ENCODE data around the gene AFAP1L1. TPM values are rescaled to one million over a fixed set of nuclear protein-coding genes. Genes with fewer than 3 reads are reported as not detected.

Gene AFAP1L1
- total RNA-seq, 1 donor from 2014 or later, result 0.36 TPM

DNA sequence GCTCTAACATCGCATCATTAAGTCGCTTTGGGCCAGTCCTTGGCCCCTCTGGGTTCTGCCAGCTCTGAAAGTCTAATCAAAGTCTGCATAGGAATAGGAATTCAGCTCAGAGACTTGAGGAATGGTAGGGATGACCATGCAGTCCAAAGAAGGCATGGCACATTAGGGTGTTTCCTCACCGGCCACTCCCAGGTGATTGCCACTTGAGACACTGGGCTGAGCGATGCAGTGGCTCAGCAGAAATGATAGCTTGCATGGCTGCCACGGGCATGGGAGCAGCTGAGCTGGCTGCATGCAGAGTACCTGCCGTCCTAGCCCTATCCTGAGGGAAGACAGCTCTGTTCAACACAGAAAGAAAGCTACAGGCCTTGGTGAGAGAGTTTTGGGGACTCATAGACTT, 28.8 kb downstream of the AFAP1L1 start:
- H3K27ac ChIP-seq, result no peak overlapping the region
- H3K4me3 Mint-ChIP-seq, result no peak overlapping the region
- peaks cover 2% of the 10 kb centered on the region for H3K4me1 ChIP-seq
- no peaks in the 10 kb centered on the region for H3K36me3 ChIP-seq
- no peaks in the 10 kb centered on the region for H3K9me3 Mint-ChIP-seq
- H3K27me3 ChIP-seq, result no peaks in the 10 kb centered on the region
- no peaks in the 10 kb centered on the region for H3K36me3 Mint-ChIP-seq
- no peaks in the 10 kb centered on the region for H3K79me2 ChIP-seq (ENCODE audit: low read depth)
- peaks cover 11% of the 10 kb centered on the region for H3K27me3 Mint-ChIP-seq (ENCODE audit: insufficient read depth, low read depth)
- H3K4me1 Mint-ChIP-seq, result peaks cover 10% of the 10 kb centered on the region
- no peaks in the 10 kb centered on the region for H3F3A ChIP-seq (ENCODE audit: low read depth)
- no peaks in the 10 kb centered on the region for H3K9me3 ChIP-seq (ENCODE audit: low read depth)
- H3K9ac ChIP-seq, result no peak overlapping the region
- H3K4me3 ChIP-seq, result no peak overlapping the region
- H3K27ac Mint-ChIP-seq, result no peak overlapping the region
- TF ChIP-seq, protein P1, sequence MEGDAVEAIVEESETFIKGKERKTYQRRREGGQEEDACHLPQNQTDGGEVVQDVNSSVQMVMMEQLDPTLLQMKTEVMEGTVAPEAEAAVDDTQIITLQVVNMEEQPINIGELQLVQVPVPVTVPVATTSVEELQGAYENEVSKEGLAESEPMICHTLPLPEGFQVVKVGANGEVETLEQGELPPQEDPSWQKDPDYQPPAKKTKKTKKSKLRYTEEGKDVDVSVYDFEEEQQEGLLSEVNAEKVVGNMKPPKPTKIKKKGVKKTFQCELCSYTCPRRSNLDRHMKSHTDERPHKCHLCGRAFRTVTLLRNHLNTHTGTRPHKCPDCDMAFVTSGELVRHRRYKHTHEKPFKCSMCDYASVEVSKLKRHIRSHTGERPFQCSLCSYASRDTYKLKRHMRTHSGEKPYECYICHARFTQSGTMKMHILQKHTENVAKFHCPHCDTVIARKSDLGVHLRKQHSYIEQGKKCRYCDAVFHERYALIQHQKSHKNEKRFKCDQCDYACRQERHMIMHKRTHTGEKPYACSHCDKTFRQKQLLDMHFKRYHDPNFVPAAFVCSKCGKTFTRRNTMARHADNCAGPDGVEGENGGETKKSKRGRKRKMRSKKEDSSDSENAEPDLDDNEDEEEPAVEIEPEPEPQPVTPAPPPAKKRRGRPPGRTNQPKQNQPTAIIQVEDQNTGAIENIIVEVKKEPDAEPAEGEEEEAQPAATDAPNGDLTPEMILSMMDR (IDR thresholded peaks at IDR 0.05), result no peak
- no peak for TF ChIP-seq EZH2 (IDR thresholded peaks at IDR 0.05)
- TF ChIP-seq EZH2phosphoT487 (IDR thresholded peaks at IDR 0.05), result no peak
- no peak overlapping the region for H2AFZ ChIP-seq (replicated peaks)
- H3K4me2 ChIP-seq, result no peak overlapping the region
- no peaks in the 10 kb centered on the region for H4K20me1 ChIP-seq (ENCODE audit: low read depth)
- no peak for DNase-seq (ENCODE audit: low spot score)

DNA sequence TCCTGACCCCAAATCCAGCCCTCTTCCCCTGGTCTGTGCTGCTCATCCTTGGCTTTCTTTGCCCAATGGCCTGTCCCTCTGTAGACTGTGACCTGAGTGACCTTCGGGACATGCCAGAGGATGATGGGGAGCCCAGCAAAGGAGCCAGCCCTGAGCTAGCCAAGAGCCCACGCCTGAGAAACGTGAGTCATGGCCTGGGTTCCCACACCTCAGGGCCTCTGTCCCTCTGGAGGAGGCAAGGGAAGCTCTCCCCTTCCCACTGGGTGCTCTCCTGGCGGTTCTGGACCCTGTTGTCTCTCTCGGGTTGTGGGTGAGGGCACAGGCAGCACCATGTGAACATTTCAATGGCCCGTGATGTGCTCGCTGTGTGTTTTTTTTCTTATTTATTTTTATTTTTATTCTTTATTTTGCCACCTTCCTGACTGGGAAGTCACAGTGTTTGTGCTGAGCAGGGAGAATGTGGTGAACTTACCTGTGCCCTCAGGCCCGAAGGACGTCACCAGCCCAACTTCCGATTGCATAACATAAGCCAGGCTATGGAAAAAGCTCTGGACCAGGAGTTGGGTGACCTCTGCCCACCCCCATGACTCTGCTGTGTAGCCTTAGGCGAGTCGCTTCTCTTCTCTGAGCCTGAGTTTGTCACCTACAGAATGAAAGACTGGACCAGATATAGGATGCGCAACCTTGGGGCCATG, 29.5 kb downstream of the AFAP1L1 start:
- Mint-ChIP-seq H3K9me3 (no peaks in the 10 kb centered on the region), H3K4me3 (no peak overlapping the region), H3K36me3 (no peaks in the 10 kb centered on the region), H3K27ac (no peak overlapping the region), H3K4me1 (peaks cover 12% of the 10 kb centered on the region), H3K27me3 (ENCODE audit: insufficient read depth, low read depth) (peaks cover 11% of the 10 kb centered on the region)
- H3K79me2 ChIP-seq (ENCODE audit: low read depth), result no peaks in the 10 kb centered on the region
- TF ChIP-seq EZH2phosphoT487 (IDR thresholded peaks at IDR 0.05) (no peak), EZH2 (IDR thresholded peaks at IDR 0.05) (no peak)
- TF ChIP-seq, protein P1 (IDR thresholded peaks at IDR 0.05), result no peak
- H3F3A ChIP-seq (ENCODE audit: low read depth), result no peaks in the 10 kb centered on the region
- no peak overlapping the region for H3K4me3 ChIP-seq
- H3K4me1 ChIP-seq, result no peaks in the 10 kb centered on the region
- no peak overlapping the region for H2AFZ ChIP-seq (replicated peaks)
- H3K9ac ChIP-seq, result no peak overlapping the region
- H3K4me2 ChIP-seq, result no peak overlapping the region
- no peaks in the 10 kb centered on the region for H3K27me3 ChIP-seq
- no peaks in the 10 kb centered on the region for H4K20me1 ChIP-seq (ENCODE audit: low read depth)
- H3K27ac ChIP-seq, result no peak overlapping the region
- no peak for DNase-seq (ENCODE audit: low spot score)
- no peaks in the 10 kb centered on the region for H3K9me3 ChIP-seq (ENCODE audit: low read depth)
- no peaks in the 10 kb centered on the region for H3K36me3 ChIP-seq

DNA sequence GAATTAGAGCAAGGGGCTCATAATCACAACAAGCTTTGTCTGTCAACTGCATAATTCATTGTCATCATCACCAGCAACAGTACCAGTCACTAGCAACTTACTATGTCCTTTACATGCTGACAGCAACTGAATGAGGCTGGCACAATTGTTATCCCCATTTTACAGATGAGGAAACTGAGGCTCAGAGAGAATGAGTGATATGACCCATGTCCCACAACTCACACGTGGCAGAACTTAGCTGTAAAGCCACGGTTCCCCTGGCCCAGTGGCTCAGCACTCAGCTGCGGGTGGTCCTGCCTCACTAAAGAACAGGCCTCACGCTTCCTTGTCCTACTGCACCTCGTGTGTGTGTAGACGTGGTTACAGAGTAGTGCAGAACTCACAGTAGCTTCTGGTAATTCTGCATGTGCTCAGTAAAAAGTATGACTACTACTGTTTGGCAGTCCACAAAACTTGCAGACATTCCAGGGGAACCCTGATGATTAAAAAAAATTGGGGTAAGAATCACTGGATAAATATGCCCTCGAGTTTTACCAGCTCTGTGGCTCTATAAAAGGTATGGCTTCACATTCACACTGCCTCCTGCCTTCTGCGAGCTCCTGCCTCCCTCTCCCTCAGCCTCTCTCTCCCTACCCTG, 30.2 kb downstream of the AFAP1L1 start:
- no peak overlapping the region for H2AFZ ChIP-seq (replicated peaks)
- H3K79me2 ChIP-seq (ENCODE audit: low read depth), result no peaks in the 10 kb centered on the region
- H3K27me3 ChIP-seq, result no peaks in the 10 kb centered on the region
- H3K4me1 Mint-ChIP-seq, result peaks cover 8% of the 10 kb centered on the region
- no peak for DNase-seq (ENCODE audit: low spot score)
- H4K20me1 ChIP-seq (ENCODE audit: low read depth), result no peaks in the 10 kb centered on the region
- no peak overlapping the region for H3K27ac ChIP-seq
- no peaks in the 10 kb centered on the region for H3F3A ChIP-seq (ENCODE audit: low read depth)
- TF ChIP-seq, protein P1 (IDR thresholded peaks at IDR 0.05), result no peak
- TF ChIP-seq EZH2phosphoT487 (IDR thresholded peaks at IDR 0.05) (no peak), EZH2 (IDR thresholded peaks at IDR 0.05) (no peak)
- no peaks in the 10 kb centered on the region for H3K4me1 ChIP-seq
- peak overlapping the region; percentile 72 for H3K27ac Mint-ChIP-seq
- no peak overlapping the region for H3K4me3 Mint-ChIP-seq
- no peak overlapping the region for H3K4me3 ChIP-seq
- no peaks in the 10 kb centered on the region for H3K36me3 ChIP-seq
- H3K9me3 Mint-ChIP-seq, result no peaks in the 10 kb centered on the region
- no peak overlapping the region for H3K4me2 ChIP-seq
- H3K27me3 Mint-ChIP-seq (ENCODE audit: insufficient read depth, low read depth), result peaks cover 6% of the 10 kb centered on the region
- no peaks in the 10 kb centered on the region for H3K36me3 Mint-ChIP-seq
- no peaks in the 10 kb centered on the region for H3K9me3 ChIP-seq (ENCODE audit: low read depth)
- no peak overlapping the region for H3K9ac ChIP-seq

Measured in neural progenitor cell (in vitro differentiated cells).